HG02970 (cell line): ENCODE measurements around the gene MYOM3.
"Not testable (repeated sequence)": the region's sequence is repeated elsewhere in the genome, so short reads cannot be mapped to it uniquely, and the experiment has no call there.

Experiments
- ATAC-seq: cut with Tn5 transposase; IDR thresholded peaks from one replicate; pipeline ENCODE4 v1.9.1; 2021; ENCODE audit warnings: mild to moderate bottlenecking, moderate library complexity, moderate number of reproducible peaks; ENCODE audit not compliant: unreplicated experiment, low FRiP score

The MYOM3 gene

DNA sequence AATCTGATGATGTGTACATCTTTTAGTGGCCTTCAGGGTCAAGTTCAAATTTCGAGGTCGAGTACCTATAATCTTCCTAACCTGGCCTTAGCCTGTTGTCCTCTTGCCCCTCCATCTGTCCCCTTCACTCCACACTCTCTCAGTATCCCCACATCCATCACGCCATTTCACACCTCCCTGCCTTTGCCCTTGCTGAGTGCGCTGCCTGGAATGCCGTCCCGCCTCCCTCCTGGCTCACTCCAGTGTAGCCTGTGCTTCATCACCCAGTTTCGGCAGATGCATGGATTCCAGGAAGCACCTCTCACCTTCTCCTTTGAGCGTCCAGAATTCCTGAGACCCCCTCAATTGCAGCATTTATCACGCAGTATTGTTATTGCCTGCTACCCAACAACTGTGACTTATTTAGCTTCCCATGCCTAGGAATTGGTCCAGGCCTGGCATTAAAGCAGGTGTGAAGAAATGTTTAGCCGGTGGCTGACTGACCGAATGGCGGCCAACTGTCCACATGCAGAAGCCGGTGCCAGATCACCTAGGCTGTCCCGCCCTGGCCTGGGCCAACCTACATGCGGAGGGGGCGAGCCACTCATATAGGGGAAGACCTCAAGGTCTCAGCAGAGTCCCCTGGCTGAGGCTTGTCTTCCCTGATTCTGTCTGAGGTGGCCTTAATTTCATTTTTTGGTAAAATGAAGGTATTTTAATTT lies 34.5 kb downstream of the MYOM3 start:
- ATAC-seq, result no peak

DNA sequence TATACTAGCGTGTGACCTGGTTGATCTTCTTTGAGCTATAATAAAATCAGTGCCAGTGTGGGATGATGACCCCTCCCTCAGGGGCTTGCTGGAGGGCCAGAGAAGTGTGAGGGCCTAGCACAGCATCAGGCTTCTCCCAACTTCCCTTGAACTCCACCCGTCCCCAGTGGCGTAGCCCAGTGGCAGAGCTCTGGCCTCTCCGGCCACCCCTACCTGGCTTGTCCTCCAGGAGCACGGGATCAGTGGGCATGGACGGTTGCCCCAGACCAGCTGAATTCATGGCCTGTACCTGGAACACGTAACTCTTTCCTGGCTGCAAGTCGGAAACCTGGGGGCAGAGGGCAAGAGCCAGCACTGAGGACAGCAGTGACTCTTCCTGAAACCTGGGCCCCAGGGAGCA lies 36.0 kb downstream of the MYOM3 start:
- ATAC-seq, result no peak

DNA sequence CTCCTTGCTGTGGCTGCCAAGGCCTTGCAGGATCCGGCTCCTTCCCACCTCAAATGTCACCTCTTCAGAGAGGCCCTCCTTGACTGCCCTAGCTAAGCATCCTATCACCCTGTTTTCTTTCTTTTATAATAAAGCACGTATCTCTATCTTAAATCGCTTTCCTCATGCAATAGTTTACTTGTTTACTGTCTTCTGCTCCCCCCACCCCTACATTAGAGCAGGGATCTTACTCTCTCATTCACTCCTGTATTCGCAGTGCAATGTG lies 36.4 kb downstream of the MYOM3 start:
- ATAC-seq, result no peak

DNA sequence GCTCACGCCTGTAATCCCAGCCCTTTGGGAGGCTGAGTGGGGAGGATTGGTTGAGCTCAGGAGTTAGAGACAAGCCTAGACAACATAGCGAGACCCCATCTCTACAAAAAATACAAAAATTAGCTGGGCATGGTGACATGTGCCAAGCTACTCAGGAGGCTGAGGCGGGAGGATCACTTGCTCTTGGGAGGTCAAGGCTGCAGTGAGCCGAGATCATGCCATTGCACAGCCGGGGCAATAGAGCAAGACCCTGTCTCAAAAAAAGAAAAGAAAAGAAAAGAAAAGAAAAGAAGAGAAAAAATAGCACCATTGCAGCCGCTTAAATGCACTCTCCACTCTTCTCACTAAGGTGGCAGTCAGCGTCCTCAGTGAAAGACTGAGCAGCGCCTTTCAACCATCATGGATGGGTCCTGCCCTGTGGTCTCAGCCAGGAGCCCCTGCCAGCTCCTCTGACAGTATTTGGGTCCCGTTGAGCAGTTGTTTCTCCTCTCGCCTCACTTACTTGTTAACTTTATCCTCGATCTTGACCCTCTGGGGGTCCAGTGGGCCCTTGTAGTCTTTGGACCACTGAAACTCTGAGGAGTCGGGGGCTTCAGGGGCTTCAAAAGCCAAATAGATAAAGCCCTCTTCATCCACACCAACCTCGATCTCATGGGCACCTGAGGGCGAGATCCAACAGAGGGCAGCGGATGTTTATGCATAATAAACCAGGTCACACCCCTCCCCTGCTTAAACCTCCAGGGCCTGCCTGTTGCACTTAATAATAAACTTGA lies 36.9 kb downstream of the MYOM3 start:
- no peak for ATAC-seq

GRCh38 chr1:24074196-24074595 lies 37.7 kb downstream of the MYOM3 start:
- no peak for ATAC-seq

GRCh38 chr1:24071941-24072340 lies 40.0 kb downstream of the MYOM3 start:
- ATAC-seq, result no peak

GRCh38 chr1:24070821-24071393 lies 41.0 kb downstream of the MYOM3 start:
- no peak for ATAC-seq

DNA sequence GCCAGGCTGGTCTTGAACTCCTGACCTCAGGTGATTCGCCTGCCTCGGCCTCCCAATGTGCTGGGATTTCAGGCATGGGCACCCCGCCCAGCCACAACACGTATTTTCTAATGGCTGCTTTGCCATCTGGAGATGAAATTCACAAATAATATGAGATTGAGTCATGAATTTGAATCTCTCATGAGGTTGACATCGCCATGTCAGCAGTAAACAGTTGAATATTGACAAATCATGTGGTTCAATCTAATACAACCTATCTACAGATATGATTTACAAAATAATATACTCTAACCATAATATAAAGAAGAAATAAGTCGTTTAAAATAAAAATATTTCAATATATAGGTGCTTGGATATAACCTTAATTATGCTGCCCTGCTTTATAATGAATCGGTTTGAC lies 42.1 kb downstream of the MYOM3 start:
- no peak for ATAC-seq

DNA sequence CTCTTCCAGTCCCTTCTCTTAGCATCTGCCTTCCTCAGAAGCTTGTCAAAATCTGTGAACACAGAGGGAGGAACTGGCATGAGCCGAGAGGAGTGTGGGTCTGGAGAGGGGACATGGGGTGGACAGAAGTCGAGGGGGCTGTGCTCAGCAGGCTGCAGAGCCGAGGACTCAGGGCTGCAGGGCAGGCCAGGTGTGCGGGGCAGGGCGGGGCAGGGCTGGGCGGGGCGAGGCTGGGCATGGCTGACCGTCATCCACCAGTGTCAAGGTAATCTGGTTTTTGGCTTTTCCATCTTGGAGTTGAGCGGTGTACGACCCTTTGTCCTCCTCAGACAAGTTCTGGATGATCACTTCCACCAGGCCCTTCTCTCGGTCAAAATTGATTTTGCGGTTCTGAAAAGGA lies 44.0 kb downstream of the MYOM3 start:
- no peak for ATAC-seq

DNA sequence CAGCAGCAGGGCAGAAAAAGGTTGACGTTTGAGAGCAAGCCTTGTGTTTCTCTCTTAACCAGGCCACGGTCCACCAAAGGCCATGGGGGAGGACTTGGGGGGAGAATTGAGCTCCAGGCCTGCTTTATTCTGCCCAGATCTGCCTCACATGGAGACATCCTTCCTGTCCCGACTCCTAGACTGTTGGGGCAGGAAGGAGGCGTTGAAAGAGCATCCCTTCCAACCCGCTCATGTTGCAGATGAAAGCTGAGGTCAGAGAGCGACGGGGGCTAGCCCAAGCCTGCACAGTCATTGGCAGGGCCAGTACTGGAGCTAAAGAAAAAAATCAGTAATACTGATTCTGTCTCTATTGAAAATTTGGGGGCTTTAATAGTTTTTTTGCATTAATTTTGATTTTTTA lies 46.6 kb downstream of the MYOM3 start:
- no peak for ATAC-seq

DNA sequence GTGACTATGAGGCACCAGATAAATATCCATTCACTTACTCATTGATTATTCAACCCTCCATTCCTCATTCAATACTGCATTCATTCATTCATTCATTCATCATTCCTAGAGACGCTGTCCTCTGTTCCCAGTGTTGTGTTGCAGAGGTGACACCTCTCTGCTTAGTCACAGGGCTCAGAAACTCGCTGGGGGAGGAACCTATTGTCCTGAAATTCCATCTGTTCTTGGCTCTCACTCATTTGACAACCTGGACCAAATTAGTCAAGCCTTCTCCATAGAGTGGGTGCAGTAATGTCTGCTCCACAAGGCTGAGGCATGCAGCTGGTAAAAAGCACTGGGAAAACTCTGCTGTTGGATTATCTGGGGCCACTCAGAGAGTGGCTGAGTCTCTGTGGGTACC lies 49.7 kb downstream of the MYOM3 start:
- ATAC-seq, result no peak

GRCh38 chr1:24060482-24060881 lies 51.5 kb downstream of the MYOM3 start:
- no peak for ATAC-seq

GRCh38 chr1:24058671-24059455 lies 53.1 kb downstream of the MYOM3 start:
- no peak for ATAC-seq

DNA sequence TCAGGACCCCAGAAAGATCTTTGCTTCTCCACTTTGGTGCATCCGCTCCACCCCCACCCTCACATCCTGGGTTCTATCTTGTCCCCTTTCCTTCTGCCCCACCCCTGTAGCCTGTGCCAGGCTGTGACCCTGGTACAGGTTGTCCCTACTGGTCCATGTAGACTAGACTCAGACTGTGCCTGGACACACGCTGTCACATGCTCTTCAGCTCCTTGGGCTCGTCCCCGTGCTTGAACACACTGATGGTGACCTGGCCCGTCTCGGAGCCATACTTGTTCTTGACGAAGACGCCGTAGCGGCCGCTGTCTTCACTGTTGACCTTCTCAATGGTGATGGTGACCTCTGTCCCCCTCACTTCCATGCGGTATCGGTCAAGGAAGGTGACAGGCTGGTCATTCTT lies 54.8 kb downstream of the MYOM3 start:
- no peak for ATAC-seq

DNA sequence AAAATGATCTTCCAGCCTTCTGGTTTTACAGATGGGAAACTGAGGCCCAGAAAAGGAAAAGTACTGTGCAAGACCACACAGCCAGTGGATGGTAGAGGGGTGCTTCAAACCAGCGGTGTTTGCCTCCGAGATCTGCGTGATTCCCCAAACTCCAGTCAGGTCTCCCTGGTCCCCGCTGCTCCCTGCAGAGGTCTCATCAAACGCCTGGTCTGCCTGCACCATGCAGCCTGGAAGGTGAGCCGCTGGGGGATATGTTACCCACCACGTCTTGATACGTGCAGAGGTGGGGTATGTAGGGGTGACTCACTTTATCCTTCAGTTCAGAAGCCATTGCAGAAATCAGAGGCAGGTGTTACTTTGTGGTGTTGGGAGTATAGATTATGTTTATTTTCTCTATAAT lies 56.3 kb downstream of the MYOM3 start:
- no peak for ATAC-seq

DNA sequence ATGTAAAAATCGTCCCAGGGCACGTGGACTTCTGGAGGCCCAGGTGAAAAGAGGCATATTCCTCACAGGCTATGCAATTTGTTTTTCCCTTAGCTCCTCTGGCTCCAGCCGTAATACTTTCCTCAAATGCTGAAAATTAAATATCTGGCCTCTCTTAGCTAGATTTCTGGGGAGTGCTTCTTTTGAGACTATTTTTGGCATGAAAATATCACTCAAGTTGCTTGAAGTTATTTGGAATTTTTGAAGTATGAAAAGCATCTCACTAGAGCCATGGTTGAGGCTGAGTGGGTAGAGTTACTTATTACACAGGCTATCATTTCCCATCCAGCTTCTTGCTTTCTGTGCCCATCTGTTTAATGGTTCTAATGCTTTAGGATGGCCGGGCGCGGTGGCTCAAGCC lies 59.7 kb downstream of the MYOM3 start:
- ATAC-seq, result no peak

GRCh38 chr1:24051206-24051945 lies 60.6 kb downstream of the MYOM3 start:
- ATAC-seq, result no peak

- no peak for ATAC-seq
Observed at GRCh38 chr1:24049733-24050132, 62.2 kb downstream of the MYOM3 start.

GRCh38 chr1:24048894-24049293 lies 63.0 kb downstream of the MYOM3 start:
- ATAC-seq, result not testable (repeated sequence)

DNA sequence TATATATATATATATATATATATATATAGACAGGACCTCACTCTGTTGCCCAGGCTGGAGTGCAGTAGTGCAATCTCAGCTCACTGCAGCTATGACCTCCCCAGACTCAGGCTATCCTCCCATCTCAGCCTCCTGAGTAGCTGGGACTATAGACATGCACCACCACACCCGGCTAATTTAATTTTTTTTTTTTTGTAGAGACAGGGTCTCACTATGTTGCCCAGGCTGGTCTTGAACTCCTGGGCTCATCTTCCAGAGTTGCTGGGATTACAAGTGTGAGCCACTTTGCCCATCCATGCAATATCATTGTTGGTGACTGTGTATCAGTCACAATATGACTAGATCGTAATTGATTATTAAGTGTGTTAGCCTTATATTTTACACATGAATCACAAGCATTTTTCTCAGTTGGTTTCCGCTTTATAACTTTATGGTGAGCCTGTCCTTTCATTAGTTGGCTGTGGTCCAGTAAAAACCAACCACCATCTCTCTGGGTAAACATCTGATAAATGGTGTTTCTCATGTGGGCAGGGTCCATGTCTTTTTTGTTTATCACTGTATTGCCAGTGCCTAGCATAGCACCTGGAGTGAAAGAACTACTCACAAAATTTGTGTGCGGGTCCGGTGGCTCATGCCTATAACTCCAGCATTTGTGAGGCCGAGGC lies 63.6 kb downstream of the MYOM3 start:
- no peak for ATAC-seq
